ENCODE results near the gene FLRT1. TPM values are rescaled to one million over a fixed set of nuclear protein-coding genes. Genes with fewer than 3 reads are reported as not detected.

The FLRT1 gene
- not detected for total RNA-seq

GRCh38 chr11:64035576-64035975 lies at the start of gene FLRT1:
TSS of gene FLRT1 (plus strand) at chr11:64035931. CDS start at chr11:64116268, 80,337 bp downstream.
- H3K9me3 Mint-ChIP-seq, result no peaks in the 10 kb centered on the region
- H3K4me3 Mint-ChIP-seq, result no peak within 1 kb of the TSS
- ChIA-PET POLR2A (no interaction called here), CTCF (interaction anchor here (2.3 kb wide), 1 partner anchor 35 kb away, joined by 18 read pairs; no protein-coding TSS in a partner anchor)
- ATAC-seq, result no peak
- TF ChIP-seq CTCF (IDR thresholded peaks at IDR 0.05), result no peak
- H3K4me1 Mint-ChIP-seq (ENCODE audit: low read depth), result peaks cover 5% of the 10 kb centered on the region
- H3K27ac Mint-ChIP-seq, result no peak within 1 kb of the TSS
- intact Hi-C loops (cut with micrococcal nuclease), result no loop called here
- peaks cover 40% of the 10 kb centered on the region for H3K27me3 Mint-ChIP-seq
- DNase-seq, result no peak
- no peaks in the 10 kb centered on the region for H3K36me3 Mint-ChIP-seq (ENCODE audit: low read depth)

- Mint-ChIP-seq H3K9me3 (no peaks in the 10 kb centered on the region), H3K27ac (peak within 1 kb of the TSS; percentile 87), H3K36me3 (ENCODE audit: low read depth) (peaks cover 27% of the 10 kb centered on the region), H3K27me3 (no peaks in the 10 kb centered on the region), H3K4me3 (peak within 1 kb of the TSS; percentile 82), H3K4me1 (ENCODE audit: low read depth) (peaks cover 29% of the 10 kb centered on the region)
- CTCF ChIA-PET, result interaction anchor here (0.7 to 1.3 kb wide), 4 partner anchors 10 to 163 kb away, joined by 3 to 9 read pairs (median 4); no protein-coding TSS in a partner anchor
- POLR2A ChIA-PET, result interaction anchor here (0.9 to 2.5 kb wide), 5 partner anchors 8 to 41 kb away, joined by 3 to 7 read pairs (median 4); no protein-coding TSS in a partner anchor
- DNase-seq (peak; percentile 93), ATAC-seq (peak; percentile 91)
- intact Hi-C loops (cut with micrococcal nuclease), result no loop called here
- TF ChIP-seq CTCF (IDR thresholded peaks at IDR 0.05), result no peak
Observed at GRCh38 chr11:63986156-63986931, 49.4 kb upstream of the FLRT1 start, which contains the start of gene OTUB1. TSS of gene OTUB1 (plus strand) at chr11:63986438. CDS start at chr11:63986457, 19 bp downstream.

GRCh38 chr11:63986932-63987513 lies 48.7 kb upstream of the FLRT1 start:
- intact Hi-C loops (cut with micrococcal nuclease), result no loop called here
- no peak for TF ChIP-seq CTCF (IDR thresholded peaks at IDR 0.05)
- DNase-seq (no peak), ATAC-seq (no peak)
- Mint-ChIP-seq H3K4me1 (ENCODE audit: low read depth) (peaks cover 32% of the 10 kb centered on the region), H3K9me3 (no peaks in the 10 kb centered on the region), H3K27me3 (no peaks in the 10 kb centered on the region), H3K27ac (no peak overlapping the region), H3K4me3 (peak overlapping the region; percentile 74), H3K36me3 (ENCODE audit: low read depth) (peaks cover 31% of the 10 kb centered on the region)
- ChIA-PET CTCF (interaction anchor here (1.2 to 2.6 kb wide), 3 partner anchors 13 to 166 kb away, joined by 4 to 17 read pairs (median 5); no protein-coding TSS in a partner anchor), POLR2A (interaction anchor here (1.2 to 2.5 kb wide), 2 partner anchors 11 to 36 kb away, joined by 4 to 6 read pairs; no protein-coding TSS in a partner anchor)

GRCh38 chr11:63991558-63991957 lies 44.2 kb upstream of the FLRT1 start:
- peaks cover 41% of the 10 kb centered on the region for H3K36me3 Mint-ChIP-seq (ENCODE audit: low read depth)
- H3K4me3 Mint-ChIP-seq, result no peak overlapping the region
- no peak for TF ChIP-seq CTCF (IDR thresholded peaks at IDR 0.05)
- ATAC-seq (no peak), DNase-seq (no peak)
- H3K27me3 Mint-ChIP-seq, result no peaks in the 10 kb centered on the region
- intact Hi-C loops (cut with micrococcal nuclease), result no loop called here
- POLR2A ChIA-PET, result interaction anchor here (1.5 to 4.2 kb wide), 2 partner anchors 10 to 23 kb away, joined by 6 to 26 read pairs; no protein-coding TSS in a partner anchor
- H3K27ac Mint-ChIP-seq, result no peak overlapping the region
- CTCF ChIA-PET, result interaction anchor here (2.9 kb wide), 1 partner anchor 8 kb away, joined by 8 read pairs; no protein-coding TSS in a partner anchor
- H3K9me3 Mint-ChIP-seq, result no peaks in the 10 kb centered on the region
- H3K4me1 Mint-ChIP-seq (ENCODE audit: low read depth), result peaks cover 28% of the 10 kb centered on the region
